GM13977 (cell line): Measurements from ENCODE around the gene SOCS6.
A peak's percentile ranks its signal among the peaks of the same experiment; 100 is the strongest.
"Not testable (repeated sequence)": the region's sequence is repeated elsewhere in the genome, so short reads cannot be mapped to it uniquely, and the experiment has no call there.

Experiments used
- DNase-seq: peaks from one replicate; pipeline ENCODE4 v3.0.0; 2012; ENCODE audit warnings: low spot score
- CTCF ChIP-seq: IDR thresholded peaks from 2 replicates; pipeline ENCODE4 v1.5.1; 2012; ENCODE audit warnings: mild to moderate bottlenecking, control low read depth; ENCODE audit not compliant: insufficient read depth; ENCODE audit errors: extremely low read depth, missing control alignments
- in situ Hi-C: fragments of 300-500 bp; cut with MboI; formaldehyde crosslinking; loops from one replicate; pipeline ENCODE4 v1.12.0; 2022; ENCODE audit warnings: low sequenced_read_pairs, low pct_unique_long_range_greater_than_20kb, mixed read lengths, inconsistent platforms; ENCODE audit not compliant: unreplicated experiment

SOCS6 gene, protein sequence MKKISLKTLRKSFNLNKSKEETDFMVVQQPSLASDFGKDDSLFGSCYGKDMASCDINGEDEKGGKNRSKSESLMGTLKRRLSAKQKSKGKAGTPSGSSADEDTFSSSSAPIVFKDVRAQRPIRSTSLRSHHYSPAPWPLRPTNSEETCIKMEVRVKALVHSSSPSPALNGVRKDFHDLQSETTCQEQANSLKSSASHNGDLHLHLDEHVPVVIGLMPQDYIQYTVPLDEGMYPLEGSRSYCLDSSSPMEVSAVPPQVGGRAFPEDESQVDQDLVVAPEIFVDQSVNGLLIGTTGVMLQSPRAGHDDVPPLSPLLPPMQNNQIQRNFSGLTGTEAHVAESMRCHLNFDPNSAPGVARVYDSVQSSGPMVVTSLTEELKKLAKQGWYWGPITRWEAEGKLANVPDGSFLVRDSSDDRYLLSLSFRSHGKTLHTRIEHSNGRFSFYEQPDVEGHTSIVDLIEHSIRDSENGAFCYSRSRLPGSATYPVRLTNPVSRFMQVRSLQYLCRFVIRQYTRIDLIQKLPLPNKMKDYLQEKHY

DNA sequence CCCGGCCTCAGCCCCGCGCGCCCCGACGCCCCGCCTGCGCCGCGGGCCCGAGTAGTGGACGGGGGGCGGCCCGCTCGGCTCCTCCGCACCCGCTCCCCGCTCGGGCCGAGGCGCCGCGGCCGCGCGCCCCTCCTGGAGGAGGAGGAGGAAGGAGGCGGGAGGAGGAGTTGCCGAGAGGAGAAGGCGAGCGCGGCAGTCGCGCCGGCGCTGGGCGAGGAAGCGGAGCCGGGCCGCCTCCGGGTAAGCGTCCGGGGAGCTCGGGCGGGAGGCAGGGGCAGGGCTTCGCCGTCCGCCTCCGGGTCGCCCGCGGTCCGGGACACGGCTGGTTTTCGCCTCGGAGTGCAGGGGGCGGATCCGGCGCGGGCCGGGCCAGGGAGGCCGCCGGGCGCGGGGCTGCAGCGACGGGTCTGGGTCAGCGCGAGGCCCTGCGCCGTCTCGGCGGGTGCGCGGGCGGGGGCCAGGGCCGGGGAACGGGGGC lies at the start of gene SOCS6:
SOCS6 (plus strand) TSS at position 195 of the 478 bp plus-strand sequence. CDS start 35,624 bp downstream, outside the sequence.
- peak; percentile 88 for DNase-seq
- TF ChIP-seq CTCF = no peak

DNA sequence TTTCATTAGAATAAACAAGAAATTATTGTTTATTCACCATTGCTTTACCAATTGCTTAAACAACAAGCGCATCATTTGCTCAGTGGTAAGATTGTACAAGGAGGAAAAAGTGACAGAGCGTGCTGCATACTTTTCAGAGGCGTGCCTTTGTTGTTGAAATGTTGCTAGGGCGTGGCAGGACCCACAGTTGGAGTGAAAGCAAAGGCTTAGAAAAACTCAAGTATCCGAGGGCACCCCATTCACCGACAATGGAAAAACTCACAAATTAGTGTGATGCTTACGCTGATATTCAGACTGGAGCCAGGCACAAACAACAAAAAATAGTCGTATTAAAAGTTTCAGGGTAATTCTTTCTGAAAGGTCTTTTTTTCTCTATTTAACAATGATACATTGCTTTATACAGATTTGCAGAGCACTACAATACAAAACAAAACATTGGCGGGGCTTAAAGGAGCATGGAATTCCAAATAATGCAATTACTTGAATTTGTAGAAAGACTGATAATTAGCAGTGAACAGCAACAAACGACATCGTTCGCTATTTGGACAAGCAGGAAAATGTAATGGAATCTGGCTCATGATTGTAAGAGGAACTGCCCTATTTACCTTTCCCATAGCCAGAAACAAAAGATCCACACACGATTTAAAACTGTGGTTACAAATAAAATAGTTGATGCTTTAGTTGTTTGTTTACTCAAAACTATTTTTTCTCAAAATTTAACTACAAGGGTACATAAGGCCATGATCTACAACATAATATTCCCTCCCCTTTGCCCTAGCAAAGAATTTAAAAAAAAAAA lies 45.5 kb upstream of the SOCS6 start:
- no peak for DNase-seq
- in situ Hi-C loops = no loop called here
- no peak for TF ChIP-seq CTCF

More for the DNA sequence above, at the start of gene SOCS6:
- in situ Hi-C loops = no loop called here

DNA sequence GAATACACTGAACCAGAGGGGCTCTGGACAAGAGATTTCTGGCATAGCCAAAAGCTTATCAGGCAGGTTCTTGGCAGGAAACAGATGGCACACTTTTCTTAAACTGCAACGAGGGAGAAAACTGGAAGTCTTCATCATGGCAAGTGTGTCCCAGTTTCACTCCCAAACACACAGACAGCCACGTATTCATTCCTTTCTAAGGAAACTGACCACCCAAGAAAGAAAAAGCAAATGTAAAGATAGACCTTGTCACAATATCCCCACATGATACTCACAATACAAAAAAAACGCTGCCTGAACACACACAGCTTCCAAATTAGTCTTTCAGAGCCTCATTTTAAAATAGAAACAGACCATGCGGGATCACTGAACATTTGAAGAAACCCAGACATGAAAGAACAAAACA lies 42.8 kb upstream of the SOCS6 start:
- DNase-seq = no peak
- no peak for TF ChIP-seq CTCF
- in situ Hi-C loops = no loop called here

- no peak for TF ChIP-seq CTCF
- no peak for DNase-seq
- in situ Hi-C loops = no loop called here
Measured at GRCh38 chr18:70249118-70249517, 39.7 kb upstream of the SOCS6 start.

GRCh38 chr18:70249861-70250260 lies 39.0 kb upstream of the SOCS6 start:
- in situ Hi-C loops, DNase-seq: not testable (repeated sequence)

GRCh38 chr18:70250781-70251180 lies 38.1 kb upstream of the SOCS6 start:
- no peak for DNase-seq
- in situ Hi-C loops = no loop called here
- TF ChIP-seq CTCF = no peak
